Stomach (tissue), 9 donors: ENCODE results near the gene DCXR. TPM values are rescaled to one million over a fixed set of nuclear protein-coding genes. Genes with fewer than 3 reads are reported as not detected.

Experiments
- DNase-seq, 2 donors: peaks; one replicate each; pipeline versions ENCODE4 v3.0.0 to v3.0.0-alpha.2; 2013 to 2019
- H3K27ac ChIP-seq, 5 donors: fragments of 200-600 bp in 4 of 5; sonication (generic) in 4 of 5; one replicate each; pipeline ENCODE4 v1.5.1; 2013 to 2019; ENCODE audit warnings: mild to moderate bottlenecking in 1 of 5, moderate library complexity in 1 of 5
- H3K27me3 ChIP-seq, 3 donors: fragments of 200-600 bp; sonication (generic); one replicate each; pipeline ENCODE4 v1.5.1; 2017 to 2019; ENCODE audit warnings: mixed run types in 1 of 3
- H3K36me3 ChIP-seq, 4 donors: fragments of 200-600 bp; sonication (generic); 1 replicate in 3 of 4; 2 replicates in 1 of 4; pipeline ENCODE4 v1.5.1; 2016 to 2019
- H3K4me1 ChIP-seq, 4 donors: fragments of 200-600 bp; sonication (generic); one replicate each; pipeline ENCODE4 v1.5.1; 2016 to 2019
- H3K4me3 ChIP-seq, 4 donors: fragments of 200-600 bp; sonication (generic) in 3 of 4; one replicate each; pipeline ENCODE4 v1.5.1; 2016 to 2019; ENCODE audit warnings: mild to moderate bottlenecking in 1 of 4
- H3K9me3 ChIP-seq, 4 donors: fragments of 200-600 bp; sonication (generic); one replicate each; pipeline ENCODE4 v1.5.1; 2016 to 2019
- EP300 ChIP-seq: sonication (generic); formaldehyde crosslinking; IDR thresholded peaks from one replicate; pipeline ENCODE4 v1.6.1; 2017; ENCODE audit warnings: antibody characterized with exemption
- POLR2A ChIP-seq, 4 donors: fragments of 450-650 bp; IDR thresholded peaks; one replicate each; pipeline ENCODE4 v1.6.1; 2016; ENCODE audit warnings: antibody characterized with exemption in 4 of 4, control low read depth in 2 of 4, mild to moderate bottlenecking in 1 of 4, moderate library complexity in 1 of 4
- POLR2AphosphoS5 ChIP-seq, 3 donors: sonication (generic); formaldehyde crosslinking; IDR thresholded peaks; one replicate each; pipeline ENCODE4 v1.6.1; 2016; ENCODE audit warnings: antibody characterized with exemption in 3 of 3
- WGBS, 5 donors: extraction: QIAGEN DNeasy Blood & Tissue Kit in 3 of 5; methylation state at CpG; one replicate each; pipeline versions ENCODE4 v1.1.5 to v1.1.7; 2013 to 2018; 5-methylcytosine and 5-hydroxymethylcytosine counted together
- intact Hi-C: fragments of 100-400 bp; cut with DNase I; formaldehyde crosslinking; loops from one replicate; pipeline ENCODE4 v1.15.1; 2023; ENCODE audit warnings: low total_unique reads
- polyA plus RNA-seq, 3 donors: library from polyadenylated mRNA; stranded (reverse); fragments of 200-250 nt; gene quantifications; one replicate each; pipeline ENCODE4 v1.2.3, GENCODE V29; 2013
- total RNA-seq, 5 donors: library from RNA; depleted of rRNA; stranded (reverse); fragments of >200 nt; gene quantifications; one replicate each; pipeline versions ENCODE4 v1.1.0 to v1.2.3, GENCODE V29; 2014 to 2016
- TF ChIP-seq, protein P1 (sequence below), 7 experiments: fragments of 450-650 bp in 4 of 7; fragments of 200-600 bp in 3 of 7; sonication (generic) in 3 of 7; IDR thresholded peaks; one replicate each; pipeline ENCODE4 v1.5.1; 2016 to 2019; ENCODE audit warnings: antibody characterized with exemption in 7 of 7, control low read depth in 2 of 7, mild to moderate bottlenecking in 1 of 7
- donor health status: healthy with polysubstance abuse.
- donor health status: Bipolar disorder and iron deficiency.
- donor health status: healthy.

DCXR gene
- total and polyA plus RNA-seq, 8 donors, result 11.1 to 461 (median 231) TPM

GRCh38 chr17:82084373-82085030 is 47.0 kb upstream of the DCXR start:
- H3K27ac ChIP-seq, result no peak overlapping the region
- 88 to 96% (median 92%) methylated on average over 13 to 31 of the region's 31 CpGs for WGBS, 5 donors
- H3K36me3 ChIP-seq, result peaks cover 100% of the 10 kb centered on the region in 4 donors
- no peak overlapping the region for H3K4me3 ChIP-seq
- no peak for TF ChIP-seq POLR2A (IDR thresholded peaks at IDR 0.05)
- no peak for TF ChIP-seq POLR2AphosphoS5 (IDR thresholded peaks at IDR 0.05)
- TF ChIP-seq EP300, result no peak
- TF ChIP-seq, protein P1, sequence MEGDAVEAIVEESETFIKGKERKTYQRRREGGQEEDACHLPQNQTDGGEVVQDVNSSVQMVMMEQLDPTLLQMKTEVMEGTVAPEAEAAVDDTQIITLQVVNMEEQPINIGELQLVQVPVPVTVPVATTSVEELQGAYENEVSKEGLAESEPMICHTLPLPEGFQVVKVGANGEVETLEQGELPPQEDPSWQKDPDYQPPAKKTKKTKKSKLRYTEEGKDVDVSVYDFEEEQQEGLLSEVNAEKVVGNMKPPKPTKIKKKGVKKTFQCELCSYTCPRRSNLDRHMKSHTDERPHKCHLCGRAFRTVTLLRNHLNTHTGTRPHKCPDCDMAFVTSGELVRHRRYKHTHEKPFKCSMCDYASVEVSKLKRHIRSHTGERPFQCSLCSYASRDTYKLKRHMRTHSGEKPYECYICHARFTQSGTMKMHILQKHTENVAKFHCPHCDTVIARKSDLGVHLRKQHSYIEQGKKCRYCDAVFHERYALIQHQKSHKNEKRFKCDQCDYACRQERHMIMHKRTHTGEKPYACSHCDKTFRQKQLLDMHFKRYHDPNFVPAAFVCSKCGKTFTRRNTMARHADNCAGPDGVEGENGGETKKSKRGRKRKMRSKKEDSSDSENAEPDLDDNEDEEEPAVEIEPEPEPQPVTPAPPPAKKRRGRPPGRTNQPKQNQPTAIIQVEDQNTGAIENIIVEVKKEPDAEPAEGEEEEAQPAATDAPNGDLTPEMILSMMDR (IDR thresholded peaks at IDR 0.05), result no peak
- no peaks in the 10 kb centered on the region for H3K27me3 ChIP-seq
- no peaks in the 10 kb centered on the region for H3K4me1 ChIP-seq
- intact Hi-C loops, result no loop called here
- H3K9me3 ChIP-seq, result no peaks in the 10 kb centered on the region
- DNase-seq, result no peak

- no peaks in the 10 kb centered on the region for H3K27me3 ChIP-seq
- no peak overlapping the region for H3K4me3 ChIP-seq
- no peaks in the 10 kb centered on the region for H3K4me1 ChIP-seq
- no peak for TF ChIP-seq EP300
- TF ChIP-seq POLR2AphosphoS5 (IDR thresholded peaks at IDR 0.05), result no peak
- TF ChIP-seq, protein P1 (IDR thresholded peaks at IDR 0.05), result no peak
- 90 to 96% (median 92%) methylated on average over 43 to 55 of the region's 55 CpGs for WGBS, 5 donors
- no peak for DNase-seq
- peaks cover 98 to 100% (median 100%) of the 10 kb centered on the region in 4 donors for H3K36me3 ChIP-seq
- H3K9me3 ChIP-seq, result no peaks in the 10 kb centered on the region
- no peak overlapping the region for H3K27ac ChIP-seq
- intact Hi-C loops, result no loop called here
These were observed 46.2 kb upstream of the DCXR start for GRCh38 chr17:82083533-82084359.

- TF ChIP-seq, protein P1 (IDR thresholded peaks at IDR 0.05), result no peak
- no peak for TF ChIP-seq POLR2A (IDR thresholded peaks at IDR 0.05)
- TF ChIP-seq EP300, result no peak
- no peak for TF ChIP-seq POLR2AphosphoS5 (IDR thresholded peaks at IDR 0.05)
- Histone ChIP-seq H3K4me3 (no peak overlapping the region), H3K36me3 (peaks cover 91 to 100% (median 100%) of the 10 kb centered on the region in 4 donors), H3K27ac (no peak overlapping the region), H3K9me3 (no peaks in the 10 kb centered on the region), H3K4me1 (no peaks in the 10 kb centered on the region), H3K27me3 (no peaks in the 10 kb centered on the region)
- intact Hi-C loops, result no loop called here
- DNase-seq, result no peak
- 92 to 94% (median 92%) methylated on average over 22 to 24 of the region's 24 CpGs for WGBS, 5 donors
These were observed 45.5 kb upstream of the DCXR start for GRCh38 chr17:82083009-82083408.

- H3K27ac ChIP-seq, result no peak overlapping the region
- intact Hi-C loops, result no loop called here
- no peaks in the 10 kb centered on the region for H3K9me3 ChIP-seq
- TF ChIP-seq POLR2AphosphoS5 (IDR thresholded peaks at IDR 0.05), result no peak
- no peaks in the 10 kb centered on the region for H3K4me1 ChIP-seq
- peaks cover 85 to 99% (median 97%) of the 10 kb centered on the region in 4 donors for H3K36me3 ChIP-seq
- H3K4me3 ChIP-seq, result no peak overlapping the region
- 90 to 93% (median 92%) methylated on average over 18 to 19 of the region's 19 CpGs for WGBS, 5 donors
- no peak for DNase-seq
- no peaks in the 10 kb centered on the region for H3K27me3 ChIP-seq
These were observed 45.0 kb upstream of the DCXR start for GRCh38 chr17:82082456-82082855.
